Fibroblast of lung (primary cell): Measurements from ENCODE around the gene MAP1LC3B2. TPM values are rescaled to one million over a fixed set of nuclear protein-coding genes. Genes with fewer than 3 reads are reported as not detected.

ENCODE experiments used
- DNase-seq, 2 donors: peaks; one replicate each; pipeline versions ENCODE4 v3.0.0 to v3.0.0-alpha.2; 2010; ENCODE audit warnings: low read depth in 2 of 2
- H2AFZ ChIP-seq: 2 replicates; pipeline ENCODE4 v1.5.1; 2012; ENCODE audit warnings: low read length, control low read depth, inconsistent platforms
- H3K27ac ChIP-seq: 2 replicates; pipeline ENCODE4 v1.5.1; 2011; ENCODE audit warnings: low read length, control low read depth; ENCODE audit not compliant: insufficient read depth
- H3K27me3 ChIP-seq: 2 replicates; pipeline ENCODE4 v1.5.1; 2011; ENCODE audit warnings: mild to moderate bottlenecking, low read length; ENCODE audit not compliant: control insufficient read depth, insufficient read depth
- H3K36me3 ChIP-seq: 2 replicates; pipeline ENCODE4 v1.5.1; 2011; ENCODE audit warnings: low read length; ENCODE audit not compliant: control insufficient read depth, insufficient read depth
- H3K4me1 ChIP-seq: 2 replicates; pipeline ENCODE4 v1.5.1; 2011; ENCODE audit warnings: low read length; ENCODE audit not compliant: control insufficient read depth, insufficient read depth; ENCODE audit errors: extremely low read depth
- H3K4me2 ChIP-seq: 2 replicates; pipeline ENCODE4 v1.5.1; 2011; ENCODE audit warnings: low read length, control low read depth; ENCODE audit not compliant: insufficient read depth; ENCODE audit errors: extremely low read depth
- H3K4me3 ChIP-seq, 4 experiments: fragments of 200-600 bp in 1 of 4; sonication (generic) in 1 of 4; replicated peaks in 1 of 4; 2 replicates each; pipeline ENCODE4 v1.5.1; 2011 to 2016; ENCODE audit warnings: low read length in 4 of 4, low read depth in 3 of 4, mild to moderate bottlenecking in 3 of 4, control low read depth in 2 of 4, inconsistent platforms in 1 of 4, mixed read lengths in 1 of 4; ENCODE audit not compliant: insufficient read depth in 1 of 4; ENCODE audit errors: control extremely low read depth in 1 of 4
- H3K79me2 ChIP-seq: 2 replicates; pipeline ENCODE4 v1.5.1; 2012; ENCODE audit warnings: mild to moderate bottlenecking, low read length, inconsistent platforms; ENCODE audit not compliant: control insufficient read depth, insufficient read depth
- H3K9ac ChIP-seq: 2 replicates; pipeline ENCODE4 v1.5.1; 2011; ENCODE audit warnings: mild to moderate bottlenecking, low read length, control low read depth; ENCODE audit not compliant: insufficient read depth
- H3K9me3 ChIP-seq: 2 replicates; pipeline ENCODE4 v1.5.1; 2012; ENCODE audit warnings: low read depth, low read length; ENCODE audit not compliant: control insufficient read depth, insufficient read depth
- H4K20me1 ChIP-seq: 2 replicates; pipeline ENCODE4 v1.5.1; 2011; ENCODE audit warnings: low read length; ENCODE audit not compliant: control insufficient read depth, insufficient read depth; ENCODE audit errors: extremely low read depth
- EZH2 ChIP-seq: IDR thresholded peaks from 2 replicates; pipeline ENCODE4 v1.5.1; 2012; ENCODE audit warnings: low read length, control low read depth, mild to moderate bottlenecking; ENCODE audit errors: missing control alignments
- polyA plus RNA-seq, 2 donors: library from polyadenylated mRNA; depleted of rRNA in 1 of 2; stranded (reverse) in 1 of 2; unstranded in 1 of 2; fragments of >200 nt; gene quantifications; 2 replicates each; pipeline ENCODE4 v1.2.1, GENCODE V29; 2011 to 2012; ENCODE audit warnings: missing spikeins in 1 of 2
- total RNA-seq: library from RNA; depleted of rRNA; stranded (reverse); fragments of >200 nt; gene quantifications from 2 replicates; pipeline ENCODE4 v1.2.1, GENCODE V29; 2014
- TF ChIP-seq, protein P1 (sequence below), 2 donors: IDR thresholded peaks in 1 of 2; conservative IDR thresholded peaks in 1 of 2; 1 replicate in 1 of 2; 2 replicates in 1 of 2; pipeline ENCODE4 v1.5.1; 2011 to 2012; ENCODE audit warnings: low read length in 2 of 2, control low read depth in 1 of 2, inconsistent platforms in 1 of 2, low read depth in 1 of 2, mild to moderate bottlenecking in 1 of 2

MAP1LC3B2 gene
- total and polyA plus RNA-seq, 2 donors (not counting 1 experiment from before 2014, with no cell fraction given): 1.2 TPM

DNA sequence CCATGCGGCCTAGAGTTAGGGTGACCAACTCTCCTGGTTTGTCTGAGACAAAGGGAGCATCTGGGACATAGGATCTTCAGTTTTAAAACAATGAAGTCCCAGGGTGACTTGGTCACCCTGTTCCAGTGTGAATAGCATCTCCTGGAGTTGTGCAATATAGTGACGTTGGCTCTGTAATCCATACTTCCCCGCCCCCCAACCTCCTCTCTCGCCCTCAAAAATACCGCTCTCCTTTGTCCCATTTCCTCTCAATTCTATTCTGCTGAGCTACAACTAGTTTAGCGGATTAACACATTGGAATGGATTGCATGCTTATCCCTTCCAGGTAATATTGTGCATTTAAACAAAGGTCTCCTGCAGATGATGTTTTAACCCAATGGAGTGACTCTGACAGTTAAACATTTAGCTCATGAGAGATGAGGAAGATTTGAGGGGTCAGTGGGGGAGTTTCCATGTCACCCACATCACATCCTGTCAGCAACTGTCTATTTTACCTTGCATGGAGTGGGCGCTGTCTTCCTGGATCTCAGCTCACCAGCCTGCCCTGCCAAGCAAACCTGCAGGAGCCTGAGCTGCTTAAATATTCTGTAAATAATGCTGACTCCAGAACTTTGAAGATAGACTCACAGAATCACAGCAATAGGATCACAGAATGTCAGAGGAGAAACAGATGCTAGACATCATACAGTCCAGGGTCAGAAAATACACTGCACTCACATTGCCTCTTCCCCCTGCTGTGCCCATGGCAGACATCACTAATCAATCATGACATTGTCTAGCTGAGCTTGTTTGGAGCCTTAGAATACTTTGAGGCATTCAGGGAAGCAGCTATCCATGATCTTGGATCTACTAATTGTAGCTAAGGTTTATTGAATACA lies 43.0 kb downstream of the MAP1LC3B2 start:
- no peaks in the 10 kb centered on the region for H3K9me3 ChIP-seq
- peaks cover 3% of the 10 kb centered on the region for H3K4me1 ChIP-seq
- no peak overlapping the region for H3K9ac ChIP-seq
- H2AFZ ChIP-seq: no peak overlapping the region
- H3K4me3 ChIP-seq: no peak overlapping the region
- no peak overlapping the region for H3K4me2 ChIP-seq
- H3K27ac ChIP-seq: no peak overlapping the region
- H4K20me1 ChIP-seq: no peaks in the 10 kb centered on the region
- no peaks in the 10 kb centered on the region for H3K36me3 ChIP-seq
- TF ChIP-seq, protein P1, sequence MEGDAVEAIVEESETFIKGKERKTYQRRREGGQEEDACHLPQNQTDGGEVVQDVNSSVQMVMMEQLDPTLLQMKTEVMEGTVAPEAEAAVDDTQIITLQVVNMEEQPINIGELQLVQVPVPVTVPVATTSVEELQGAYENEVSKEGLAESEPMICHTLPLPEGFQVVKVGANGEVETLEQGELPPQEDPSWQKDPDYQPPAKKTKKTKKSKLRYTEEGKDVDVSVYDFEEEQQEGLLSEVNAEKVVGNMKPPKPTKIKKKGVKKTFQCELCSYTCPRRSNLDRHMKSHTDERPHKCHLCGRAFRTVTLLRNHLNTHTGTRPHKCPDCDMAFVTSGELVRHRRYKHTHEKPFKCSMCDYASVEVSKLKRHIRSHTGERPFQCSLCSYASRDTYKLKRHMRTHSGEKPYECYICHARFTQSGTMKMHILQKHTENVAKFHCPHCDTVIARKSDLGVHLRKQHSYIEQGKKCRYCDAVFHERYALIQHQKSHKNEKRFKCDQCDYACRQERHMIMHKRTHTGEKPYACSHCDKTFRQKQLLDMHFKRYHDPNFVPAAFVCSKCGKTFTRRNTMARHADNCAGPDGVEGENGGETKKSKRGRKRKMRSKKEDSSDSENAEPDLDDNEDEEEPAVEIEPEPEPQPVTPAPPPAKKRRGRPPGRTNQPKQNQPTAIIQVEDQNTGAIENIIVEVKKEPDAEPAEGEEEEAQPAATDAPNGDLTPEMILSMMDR (conservative IDR thresholded peaks at IDR 0.05 in 1 of 2, IDR thresholded peaks at IDR 0.05 in 1 of 2; ENCODE audit: low read depth in 1 of 2, low read length in 2 of 2): no peak
- no peak for TF ChIP-seq EZH2
- peak in 1 of 2 donors; percentile 45 for DNase-seq
- H3K27me3 ChIP-seq: no peaks in the 10 kb centered on the region
- no peaks in the 10 kb centered on the region for H3K79me2 ChIP-seq

DNA sequence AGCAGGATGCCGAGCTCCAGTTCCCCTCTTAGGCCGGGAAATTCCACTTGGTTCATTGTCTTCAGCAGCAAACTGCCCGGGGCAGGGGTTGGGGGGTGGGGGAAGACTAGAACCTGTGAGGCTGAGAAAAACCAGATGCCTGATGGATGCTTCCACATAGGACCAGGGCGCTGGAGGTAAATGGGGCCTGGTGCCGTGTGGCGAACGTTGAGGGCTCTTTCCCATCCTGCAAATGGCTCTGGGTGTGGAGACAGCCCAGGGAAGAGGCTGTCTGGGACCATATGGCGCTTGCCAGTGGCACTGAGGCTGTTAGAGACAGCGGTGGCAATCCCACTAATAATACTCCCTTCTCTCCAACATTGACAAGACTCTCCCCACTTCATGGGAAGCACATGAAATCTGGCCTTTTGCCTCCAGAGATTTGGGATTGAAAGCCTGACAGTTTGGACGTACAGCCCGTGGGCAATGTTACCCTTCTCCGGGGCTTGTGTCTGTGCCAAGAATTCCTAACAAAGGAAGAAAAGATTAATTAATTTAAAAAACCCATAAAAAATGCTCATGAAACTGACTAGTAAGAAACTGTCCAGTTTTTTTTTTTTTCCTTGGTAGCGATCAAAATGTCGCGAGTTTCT lies 44.5 kb downstream of the MAP1LC3B2 start:
- no peaks in the 10 kb centered on the region for H3K79me2 ChIP-seq
- TF ChIP-seq EZH2: no peak
- TF ChIP-seq, protein P1 (conservative IDR thresholded peaks at IDR 0.05 in 1 of 2, IDR thresholded peaks at IDR 0.05 in 1 of 2; ENCODE audit: low read depth in 1 of 2, low read length in 2 of 2): no peak
- no peak overlapping the region for H3K4me3 ChIP-seq
- H3K36me3 ChIP-seq: no peaks in the 10 kb centered on the region
- no peaks in the 10 kb centered on the region for H4K20me1 ChIP-seq
- no peak overlapping the region for H3K4me2 ChIP-seq
- DNase-seq: no peak
- H3K27ac ChIP-seq: no peak overlapping the region
- peaks cover 3% of the 10 kb centered on the region for H3K4me1 ChIP-seq
- no peaks in the 10 kb centered on the region for H3K27me3 ChIP-seq
- no peak overlapping the region for H2AFZ ChIP-seq
- H3K9me3 ChIP-seq: no peaks in the 10 kb centered on the region
- H3K9ac ChIP-seq: no peak overlapping the region

DNA sequence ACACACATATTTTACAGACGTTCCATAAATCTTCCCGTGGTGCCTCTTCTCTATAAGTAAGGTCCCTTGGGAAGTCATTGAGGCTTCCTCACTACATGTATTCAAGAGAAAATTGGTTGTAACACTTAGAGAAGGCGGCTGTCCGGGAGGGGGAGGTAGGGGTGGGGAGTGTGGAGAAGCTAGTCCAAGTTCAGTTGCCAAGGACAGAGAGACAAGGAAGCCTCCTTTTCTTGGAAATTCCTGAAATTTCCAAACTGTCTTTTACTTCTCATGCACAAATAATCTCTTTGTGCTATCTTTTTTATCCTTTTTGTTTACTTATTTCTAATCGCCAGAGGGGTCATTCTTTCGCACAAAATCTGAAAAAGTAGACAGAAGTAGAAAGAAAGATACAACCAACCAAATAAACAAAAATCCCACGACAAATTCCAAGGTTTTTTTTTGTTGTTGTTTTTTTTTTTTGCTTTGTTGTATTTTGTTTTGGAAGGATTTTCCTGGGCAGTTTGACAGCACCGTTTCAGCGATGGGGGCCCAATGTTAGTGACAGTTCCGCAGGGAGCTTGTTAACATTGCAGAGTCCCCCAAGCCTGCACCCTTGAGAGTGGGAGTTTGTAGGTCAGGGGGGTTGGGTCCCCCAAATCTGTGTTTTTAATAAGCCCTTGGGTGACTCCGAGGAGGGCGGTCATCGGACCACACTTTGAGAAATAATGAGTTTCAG lies 45.2 kb downstream of the MAP1LC3B2 start:
- H3K4me3 ChIP-seq: peak overlapping the region in 3 of 4 experiments; percentile 9 to 32 (median 30)
- no peaks in the 10 kb centered on the region for H4K20me1 ChIP-seq
- no peaks in the 10 kb centered on the region for H3K9me3 ChIP-seq
- H3K27ac ChIP-seq: no peak overlapping the region
- peaks cover 3% of the 10 kb centered on the region for H3K4me1 ChIP-seq
- DNase-seq: no peak
- TF ChIP-seq, protein P1 (conservative IDR thresholded peaks at IDR 0.05 in 1 of 2, IDR thresholded peaks at IDR 0.05 in 1 of 2; ENCODE audit: low read depth in 1 of 2, low read length in 2 of 2): no peak
- TF ChIP-seq EZH2: no peak
- H3K36me3 ChIP-seq: no peaks in the 10 kb centered on the region
- no peak overlapping the region for H3K9ac ChIP-seq
- no peaks in the 10 kb centered on the region for H3K27me3 ChIP-seq
- H3K79me2 ChIP-seq: no peaks in the 10 kb centered on the region
- no peak overlapping the region for H2AFZ ChIP-seq
- H3K4me2 ChIP-seq: peak overlapping the region; percentile 75
